A549 (cell line): ENCODE data around the gene ADGRG6.

ENCODE experiments used
- BHLHE40 ChIP-seq: IDR thresholded peaks from 2 replicates; pipeline ENCODE4 v1.6.1; 2012; ENCODE audit warnings: low read depth, low read length, inconsistent platforms
- CBX8 ChIP-seq: fragments of 200-600 bp; sonication (generic); IDR thresholded peaks from 2 replicates; pipeline ENCODE4 v1.6.1; 2016
- CEBPB ChIP-seq, 2 experiments: fragments of >200 bp in 1 of 2; sonication (Bioruptor Twin) in 1 of 2; formaldehyde crosslinking in 1 of 2; IDR thresholded peaks; 2 replicates each; pipeline ENCODE4 v1.6.1; 2012 to 2016
- CTCF ChIP-seq: fragments of >200 bp; sonication (Bioruptor Twin); formaldehyde crosslinking; IDR thresholded peaks from 3 replicates; pipeline ENCODE4 v1.5.1; 2016
- HOXB13 ChIP-seq: fragments of 250-450 bp; sonication (Bioruptor Pico); IDR thresholded peaks from 2 replicates; pipeline ENCODE4 v1.5.0; 2020; ENCODE audit warnings: low read depth, mild to moderate bottlenecking, moderate library complexity
- MYC ChIP-seq: IDR thresholded peaks from 2 replicates; pipeline ENCODE4 v1.6.1; 2012; ENCODE audit warnings: mild to moderate bottlenecking, inconsistent platforms, low read length, improper control_type of control experiment, borderline replicate concordance
- SREBF2 ChIP-seq: fragments of 450-650 bp; IDR thresholded peaks from 2 replicates; pipeline ENCODE4 v1.6.1; 2014; ENCODE audit warnings: mild to moderate bottlenecking, moderate library complexity
- TF ChIP-seq, protein P1 (sequence below): fragments of 200-600 bp; sonication (generic); IDR thresholded peaks from 2 replicates; pipeline ENCODE4 v1.6.1; 2016; ENCODE audit warnings: antibody characterized with exemption, mild to moderate bottlenecking, moderate library complexity

DNA sequence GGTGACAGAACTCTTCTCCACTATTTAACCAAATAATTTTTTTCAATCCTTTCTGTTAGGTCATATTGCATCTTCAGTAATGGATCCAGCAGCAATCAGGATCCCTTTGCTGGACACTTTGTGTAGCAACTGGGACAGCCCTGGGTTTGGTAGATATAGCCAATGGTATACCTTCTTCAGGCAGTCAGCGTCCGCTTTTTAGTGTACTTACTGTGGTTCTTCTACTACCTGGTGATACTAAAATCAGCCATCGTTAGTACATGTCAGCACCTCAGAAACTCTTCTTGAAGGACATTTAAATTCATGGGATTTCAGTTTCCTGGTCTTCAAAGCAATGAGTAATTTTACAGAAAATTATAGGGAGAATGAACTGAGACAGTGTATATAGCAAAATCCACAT lies 93.5 kb downstream of the ADGRG6 start:
- TF ChIP-seq HOXB13 (CRISPR knock-in tag) (no peak), MYC (no peak), CTCF (no peak), BHLHE40 (no peak), CEBPB (IDR thresholded peaks at IDR 0.05) (no peak), SREBF2 (no peak), CBX8 (no peak)
- TF ChIP-seq, protein P1, sequence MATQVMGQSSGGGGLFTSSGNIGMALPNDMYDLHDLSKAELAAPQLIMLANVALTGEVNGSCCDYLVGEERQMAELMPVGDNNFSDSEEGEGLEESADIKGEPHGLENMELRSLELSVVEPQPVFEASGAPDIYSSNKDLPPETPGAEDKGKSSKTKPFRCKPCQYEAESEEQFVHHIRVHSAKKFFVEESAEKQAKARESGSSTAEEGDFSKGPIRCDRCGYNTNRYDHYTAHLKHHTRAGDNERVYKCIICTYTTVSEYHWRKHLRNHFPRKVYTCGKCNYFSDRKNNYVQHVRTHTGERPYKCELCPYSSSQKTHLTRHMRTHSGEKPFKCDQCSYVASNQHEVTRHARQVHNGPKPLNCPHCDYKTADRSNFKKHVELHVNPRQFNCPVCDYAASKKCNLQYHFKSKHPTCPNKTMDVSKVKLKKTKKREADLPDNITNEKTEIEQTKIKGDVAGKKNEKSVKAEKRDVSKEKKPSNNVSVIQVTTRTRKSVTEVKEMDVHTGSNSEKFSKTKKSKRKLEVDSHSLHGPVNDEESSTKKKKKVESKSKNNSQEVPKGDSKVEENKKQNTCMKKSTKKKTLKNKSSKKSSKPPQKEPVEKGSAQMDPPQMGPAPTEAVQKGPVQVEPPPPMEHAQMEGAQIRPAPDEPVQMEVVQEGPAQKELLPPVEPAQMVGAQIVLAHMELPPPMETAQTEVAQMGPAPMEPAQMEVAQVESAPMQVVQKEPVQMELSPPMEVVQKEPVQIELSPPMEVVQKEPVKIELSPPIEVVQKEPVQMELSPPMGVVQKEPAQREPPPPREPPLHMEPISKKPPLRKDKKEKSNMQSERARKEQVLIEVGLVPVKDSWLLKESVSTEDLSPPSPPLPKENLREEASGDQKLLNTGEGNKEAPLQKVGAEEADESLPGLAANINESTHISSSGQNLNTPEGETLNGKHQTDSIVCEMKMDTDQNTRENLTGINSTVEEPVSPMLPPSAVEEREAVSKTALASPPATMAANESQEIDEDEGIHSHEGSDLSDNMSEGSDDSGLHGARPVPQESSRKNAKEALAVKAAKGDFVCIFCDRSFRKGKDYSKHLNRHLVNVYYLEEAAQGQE = no peak
